IPS-11a (cell line): Measurements from ENCODE around the gene KCNC4.

Experiments
- H3K4me3 ChIP-seq: one replicate; pipeline ENCODE4 v1.5.1; 2013; ENCODE audit warnings: low read depth, low read length, control low read depth

Gene KCNC4

GRCh38 chr1:110229348-110230001 lies 19.4 kb downstream of the KCNC4 start:
- no peak overlapping the region for H3K4me3 ChIP-seq

- no peak overlapping the region for H3K4me3 ChIP-seq
Observed at GRCh38 chr1:110230381-110231199, 20.5 kb downstream of the KCNC4 start.

- no peak overlapping the region for H3K4me3 ChIP-seq
Observed at GRCh38 chr1:110233861-110234260, 23.7 kb downstream of the KCNC4 start.

GRCh38 chr1:110234691-110235090 lies 24.6 kb downstream of the KCNC4 start:
- H3K4me3 ChIP-seq, result no peak overlapping the region

GRCh38 chr1:110235181-110235833 lies 25.2 kb downstream of the KCNC4 start:
- H3K4me3 ChIP-seq, result no peak overlapping the region

GRCh38 chr1:110235834-110236682 lies 25.9 kb downstream of the KCNC4 start:
- H3K4me3 ChIP-seq, result no peak overlapping the region

- H3K4me3 ChIP-seq, result no peak overlapping the region
Observed at GRCh38 chr1:110237386-110238152, 27.5 kb downstream of the KCNC4 start.

- no peak overlapping the region for H3K4me3 ChIP-seq
Observed at GRCh38 chr1:110239441-110240430, 29.6 kb downstream of the KCNC4 start.

- H3K4me3 ChIP-seq, result no peak overlapping the region
Observed at GRCh38 chr1:110240476-110241210, 30.5 kb downstream of the KCNC4 start.

- no peak overlapping the region for H3K4me3 ChIP-seq
Observed at GRCh38 chr1:110241516-110241915, 31.4 kb downstream of the KCNC4 start.

- H3K4me3 ChIP-seq, result no peak overlapping the region
Observed at GRCh38 chr1:110242062-110242461, 31.9 kb downstream of the KCNC4 start.

GRCh38 chr1:110242731-110243130 lies 32.6 kb downstream of the KCNC4 start:
- no peak overlapping the region for H3K4me3 ChIP-seq

GRCh38 chr1:110243146-110243545 lies 33.0 kb downstream of the KCNC4 start:
- H3K4me3 ChIP-seq, result no peak overlapping the region

GRCh38 chr1:110243574-110243973 lies 33.5 kb downstream of the KCNC4 start:
- H3K4me3 ChIP-seq, result no peak overlapping the region

GRCh38 chr1:110245876-110246620 lies 35.9 kb downstream of the KCNC4 start:
- no peak overlapping the region for H3K4me3 ChIP-seq

- H3K4me3 ChIP-seq, result no peak overlapping the region
Observed at GRCh38 chr1:110248746-110249145, 38.6 kb downstream of the KCNC4 start.

- H3K4me3 ChIP-seq, result no peak overlapping the region
Observed at GRCh38 chr1:110249256-110249655, 39.1 kb downstream of the KCNC4 start.

GRCh38 chr1:110250008-110250407 lies 39.9 kb downstream of the KCNC4 start:
- no peak overlapping the region for H3K4me3 ChIP-seq
